Pancreas (tissue), 10 donors: ENCODE measurements around the gene PDGFC. TPM values are rescaled to one million over a fixed set of nuclear protein-coding genes. Genes with fewer than 3 reads are reported as not detected.

Experiments
- ATAC-seq, 4 donors: fragments of 200-7000 bp; cut with Tn5 transposase; one replicate each; pipeline versions ENCODE4 v1.8.0 to v1.9.1; 2020; ENCODE audit warnings: mild to moderate bottlenecking in 4 of 4, moderate library complexity in 4 of 4
- DNase-seq, 6 donors: peaks; one replicate each; pipeline ENCODE4 v3.0.0-alpha.2; 2020
- FAIRE-seq: peaks from 2 replicates; lab custom pipeline; 2012; peaks lifted over from hg19 to GRCh38; lab: Jason Lieb, UNC
- H3K27ac ChIP-seq, 4 donors: fragments of 200-600 bp; sonication (generic); 1 replicate in 3 of 4; 2 replicates in 1 of 4; pipeline versions ENCODE4 v1.5.0 to v1.8.0; 2020
- H3K27me3 ChIP-seq, 4 donors: fragments of 200-600 bp; one replicate each; pipeline ENCODE4 v1.8.0; 2021
- H3K36me3 ChIP-seq, 3 donors: fragments of 200-600 bp; sonication (generic) in 1 of 3; one replicate each; pipeline versions ENCODE4 v1.5.0 to v1.8.0; 2020 to 2021
- H3K4me1 ChIP-seq, 3 donors: fragments of 200-600 bp; one replicate each; pipeline ENCODE4 v1.8.0; 2021
- H3K4me3 ChIP-seq, 4 donors: fragments of 200-600 bp; sonication (generic) in 2 of 4; one replicate each; pipeline versions ENCODE4 v1.5.0 to v1.8.0; 2020 to 2021
- H3K9me3 ChIP-seq, 4 donors: fragments of 200-600 bp; one replicate each; pipeline ENCODE4 v1.8.0; 2021
- WGBS, 2 donors: extraction: QIAGEN DNeasy Blood & Tissue Kit; methylation state at CpG; one replicate each; pipeline ENCODE4 v1.1.7; 2013; 5-methylcytosine and 5-hydroxymethylcytosine counted together
- intact Hi-C, 3 donors: fragments of 100-400 bp; cut with DNase I; formaldehyde crosslinking; loops; one replicate each; pipeline versions ENCODE4 v1.11.1 to v1.14.2; 2022
- polyA plus RNA-seq, 2 donors: library from polyadenylated mRNA; stranded (reverse); fragments of 200-250 nt; gene quantifications; one replicate each; pipeline ENCODE4 v1.2.3, GENCODE V29; 2013
- total RNA-seq, 6 donors: library from RNA; stranded (reverse); fragmentation: NEBNext Ultra II Directional in 4 of 6; extraction: Animal tissue kit (Norgen Biotek cat#: 25700) in 4 of 6; gene quantifications; one replicate each; pipeline versions ENCODE4 v1.2.1 to v1.2.4, GENCODE V29; 2021 to 2023
- TF ChIP-seq, protein P1 (sequence below), 4 donors: fragments of 200-600 bp; sonication (generic) in 3 of 4; IDR thresholded peaks; one replicate each; pipeline versions ENCODE4 v1.5.0 to v1.8.0; 2021; ENCODE audit warnings: antibody characterized with exemption in 4 of 4
- donor health status: healthy with polysubstance abuse.
- donor health status: DM: no; HTN: no; CAD: no; lungs with moderate emphysema.
- donor health status: DM: no; HTN: no; CAD: no.
- donor health status: control.
- donor health status: control.
- donor health status: Bipolar disorder and iron deficiency.
- donor health status: DM: yes; HTN: yes; CAD: no.
- donor health status: DM: no; HTN: no; CAD: no.
- donor health status: DM: no; HTN: no; CAD: no.
- donor health status: DM: yes; HTN: yes; CAD: no.

Gene PDGFC
- total and polyA plus RNA-seq, 8 donors = 4.3 to 32.9 (median 12.9) TPM

DNA sequence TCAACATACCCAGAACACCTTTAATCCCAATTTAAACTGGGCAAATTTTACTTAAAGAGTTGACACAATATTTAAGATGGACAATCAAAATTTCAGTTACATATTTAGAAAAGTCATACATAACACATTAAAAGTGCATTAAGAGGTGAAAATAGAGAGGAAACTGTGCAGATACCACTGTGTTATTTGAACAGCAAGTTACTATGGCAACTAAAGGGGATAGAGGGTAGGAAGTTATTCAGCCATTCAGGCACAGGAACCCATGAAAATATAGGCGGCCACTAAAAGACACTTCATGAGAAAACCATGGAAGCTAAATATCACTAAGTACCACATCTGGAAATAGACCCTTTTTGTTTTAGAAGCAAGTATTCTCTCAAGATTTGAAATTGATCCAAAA, 75.1 kb downstream of the PDGFC start:
- Histone ChIP-seq H3K9me3 (no peaks in the 10 kb centered on the region), H3K27me3 (no peaks in the 10 kb centered on the region), H3K4me3 (no peak overlapping the region), H3K36me3 (no peaks in the 10 kb centered on the region), H3K27ac (no peak overlapping the region), H3K4me1 (peaks cover 0 to 13% (median 0%) of the 10 kb centered on the region in 3 donors)
- ATAC-seq (no peak), DNase-seq (no peak), FAIRE-seq (no peak)
- TF ChIP-seq, protein P1, sequence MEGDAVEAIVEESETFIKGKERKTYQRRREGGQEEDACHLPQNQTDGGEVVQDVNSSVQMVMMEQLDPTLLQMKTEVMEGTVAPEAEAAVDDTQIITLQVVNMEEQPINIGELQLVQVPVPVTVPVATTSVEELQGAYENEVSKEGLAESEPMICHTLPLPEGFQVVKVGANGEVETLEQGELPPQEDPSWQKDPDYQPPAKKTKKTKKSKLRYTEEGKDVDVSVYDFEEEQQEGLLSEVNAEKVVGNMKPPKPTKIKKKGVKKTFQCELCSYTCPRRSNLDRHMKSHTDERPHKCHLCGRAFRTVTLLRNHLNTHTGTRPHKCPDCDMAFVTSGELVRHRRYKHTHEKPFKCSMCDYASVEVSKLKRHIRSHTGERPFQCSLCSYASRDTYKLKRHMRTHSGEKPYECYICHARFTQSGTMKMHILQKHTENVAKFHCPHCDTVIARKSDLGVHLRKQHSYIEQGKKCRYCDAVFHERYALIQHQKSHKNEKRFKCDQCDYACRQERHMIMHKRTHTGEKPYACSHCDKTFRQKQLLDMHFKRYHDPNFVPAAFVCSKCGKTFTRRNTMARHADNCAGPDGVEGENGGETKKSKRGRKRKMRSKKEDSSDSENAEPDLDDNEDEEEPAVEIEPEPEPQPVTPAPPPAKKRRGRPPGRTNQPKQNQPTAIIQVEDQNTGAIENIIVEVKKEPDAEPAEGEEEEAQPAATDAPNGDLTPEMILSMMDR (IDR thresholded peaks at IDR 0.05) = no peak
- intact Hi-C loops = no loop called here
- 84 to 89% methylated on average over 1 of the region's 1 CpG for WGBS, 2 donors

DNA sequence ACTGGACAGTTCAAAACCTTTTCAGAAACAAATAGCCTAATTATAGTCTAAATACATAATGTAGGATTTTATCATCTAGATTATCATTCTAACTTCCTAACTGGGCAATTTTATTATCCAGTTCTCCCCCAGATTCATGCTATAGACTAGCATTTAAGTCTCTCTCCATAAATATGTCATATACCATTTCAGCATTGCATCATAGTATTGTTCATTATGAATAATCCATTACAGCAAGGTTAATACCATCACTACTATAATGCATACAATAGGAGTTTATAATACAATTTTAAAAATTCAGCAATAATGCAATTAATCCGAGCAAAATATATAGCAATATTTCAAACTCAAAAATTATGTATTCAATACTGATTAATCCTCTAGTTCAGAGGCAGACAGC, 77.4 kb downstream of the PDGFC start:
- Histone ChIP-seq H3K4me1 (peaks cover 0 to 13% (median 0%) of the 10 kb centered on the region in 3 donors), H3K27me3 (no peaks in the 10 kb centered on the region), H3K9me3 (no peaks in the 10 kb centered on the region), H3K27ac (no peak overlapping the region), H3K36me3 (no peaks in the 10 kb centered on the region), H3K4me3 (no peak overlapping the region)
- intact Hi-C loops = no loop called here
- WGBS, 2 donors = 81 to 85% methylated on average over 1 of the region's 1 CpG
- FAIRE-seq (no peak), DNase-seq (no peak), ATAC-seq (no peak)
- TF ChIP-seq, protein P1 (IDR thresholded peaks at IDR 0.05) = no peak

DNA sequence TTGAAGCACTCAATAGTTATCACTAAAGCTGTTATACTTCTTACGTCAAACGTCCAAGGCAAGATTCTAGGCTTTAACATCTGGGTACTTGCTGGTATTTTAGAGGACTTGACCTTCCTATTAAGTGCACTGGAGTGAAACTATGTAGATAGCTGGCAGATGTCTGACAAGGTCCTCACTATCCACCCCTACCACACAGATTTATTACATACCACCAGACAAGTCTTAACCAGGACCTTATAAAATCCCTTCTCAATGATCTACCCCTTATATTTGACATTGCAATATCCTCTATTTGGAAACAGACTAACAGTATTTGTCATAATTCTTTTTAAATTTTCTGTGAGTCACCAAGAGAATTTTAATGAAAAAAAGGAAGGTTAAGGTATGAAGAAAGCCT, 78.8 kb downstream of the PDGFC start:
- peaks cover 0 to 13% (median 0%) of the 10 kb centered on the region in 3 donors for H3K4me1 ChIP-seq
- H3K4me3 ChIP-seq = no peak overlapping the region
- H3K27me3 ChIP-seq = no peaks in the 10 kb centered on the region
- H3K9me3 ChIP-seq = no peaks in the 10 kb centered on the region
- H3K27ac ChIP-seq = no peak overlapping the region
- TF ChIP-seq, protein P1 (IDR thresholded peaks at IDR 0.05) = no peak
- DNase-seq = no peak
- ATAC-seq = no peak
- no peaks in the 10 kb centered on the region for H3K36me3 ChIP-seq
- WGBS, 2 donors = 49 to 58% methylated on average over 2 of the region's 2 CpGs
- no peak for FAIRE-seq
- intact Hi-C loops = no loop called here

DNA sequence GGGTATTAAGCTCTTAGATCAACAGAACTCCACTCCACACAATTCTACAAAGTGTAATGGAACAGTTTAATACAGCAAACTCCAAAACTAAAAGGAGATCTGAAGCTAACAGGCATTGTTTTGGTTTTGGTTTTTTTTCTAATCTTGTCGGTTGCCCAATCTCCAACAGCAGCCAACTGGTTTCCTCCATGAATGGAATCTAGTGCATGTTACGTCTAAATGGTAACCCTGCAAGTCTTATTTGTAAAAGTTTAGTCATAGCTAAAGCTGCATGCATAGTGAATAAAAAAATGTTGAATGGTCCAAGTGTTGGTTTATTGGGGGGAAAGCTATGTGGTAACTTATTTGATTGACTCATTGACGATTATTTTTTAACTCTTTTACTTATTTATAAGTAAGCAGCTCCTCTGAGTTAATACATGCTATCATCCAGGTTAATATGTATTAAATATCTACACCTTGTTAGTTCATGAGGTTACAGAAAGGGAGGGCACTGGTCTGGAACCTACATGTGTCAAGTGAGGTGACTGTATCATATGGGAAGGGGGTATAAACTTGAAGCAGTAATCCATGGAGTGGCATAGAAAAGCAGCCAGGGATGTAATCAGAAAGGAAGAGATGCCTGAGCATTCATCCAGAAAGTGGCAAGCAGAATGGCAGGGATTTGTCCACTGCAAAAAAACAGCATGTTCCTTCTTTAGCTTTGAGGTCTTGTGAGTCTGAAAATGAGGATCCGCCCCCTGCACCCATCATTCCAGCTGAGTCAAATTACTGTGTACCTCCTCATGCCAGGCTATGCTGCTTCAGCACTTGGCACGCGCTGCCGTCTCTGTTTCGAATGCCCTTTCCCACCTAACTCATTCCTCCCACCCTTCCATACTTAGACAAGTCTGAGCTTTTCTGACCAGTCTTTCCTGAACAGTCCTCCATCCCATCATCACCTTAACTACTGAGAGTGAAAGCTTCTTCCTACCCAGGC, 81.7 kb downstream of the PDGFC start:
- TF ChIP-seq, protein P1 (IDR thresholded peaks at IDR 0.05) = no peak
- H3K36me3 ChIP-seq = no peaks in the 10 kb centered on the region
- no peak overlapping the region for H3K4me3 ChIP-seq
- no peak for FAIRE-seq
- no peaks in the 10 kb centered on the region for H3K27me3 ChIP-seq
- intact Hi-C loops = no loop called here
- WGBS, 2 donors = 84 to 91% methylated on average over 8 of the region's 8 CpGs
- peaks cover 0 to 6% (median 0%) of the 10 kb centered on the region in 3 donors for H3K4me1 ChIP-seq
- ATAC-seq = peak in 2 of 4 donors; percentile 40 to 51
- H3K27ac ChIP-seq = no peak overlapping the region
- no peaks in the 10 kb centered on the region for H3K9me3 ChIP-seq
- peak in 1 of 6 donors; percentile 23 for DNase-seq

DNA sequence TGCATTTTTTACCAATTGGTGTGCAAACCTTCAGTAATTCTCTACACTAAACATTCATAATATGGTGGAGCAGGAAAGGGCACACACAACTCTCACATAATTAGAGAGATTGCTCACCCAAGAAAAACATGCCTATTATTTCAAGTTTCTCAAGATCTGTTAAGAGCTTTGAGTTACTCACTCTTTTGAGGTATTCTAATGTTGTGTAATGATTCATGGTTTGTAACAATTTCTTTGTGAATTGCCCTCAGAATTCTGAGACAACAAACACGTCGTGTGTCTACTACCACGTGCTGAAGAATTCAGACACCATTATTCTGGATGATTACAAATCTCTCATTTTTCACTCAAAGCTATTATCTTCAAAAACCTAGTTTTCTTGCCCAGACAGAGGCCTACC, 82.8 kb downstream of the PDGFC start:
- ATAC-seq (no peak), DNase-seq (no peak), FAIRE-seq (no peak)
- Histone ChIP-seq H3K27ac (no peak overlapping the region), H3K27me3 (no peaks in the 10 kb centered on the region), H3K4me3 (no peak overlapping the region), H3K36me3 (no peaks in the 10 kb centered on the region), H3K4me1 (peaks cover 0 to 6% (median 0%) of the 10 kb centered on the region in 3 donors), H3K9me3 (no peaks in the 10 kb centered on the region)
- intact Hi-C loops = no loop called here
- TF ChIP-seq, protein P1 (IDR thresholded peaks at IDR 0.05) = no peak
- 90 to 92% methylated on average over 3 of the region's 3 CpGs for WGBS, 2 donors
